GM12878 (cell line): Measurements from ENCODE around the gene KDF1. TPM values are rescaled to one million over a fixed set of nuclear protein-coding genes. Genes with fewer than 3 reads are reported as not detected.

ENCODE experiments used
- ATAC-seq: fragments of 200-7000 bp; cut with Tn5 transposase; 3 replicates; pipeline ENCODE4 v1.9.1; 2020; ENCODE audit warnings: mild to moderate bottlenecking, moderate library complexity
- BruUV-seq: library from RNA; stranded (reverse); fragments of 400-500 nt; replicated peaks from 2 replicates; lab custom pipeline; 2021; lab: Mats Ljungman, UMichigan
- CTCF ChIA-PET: fragments of 300-600 bp; sonication (Branson Sonifier 250); formaldehyde crosslinking; extraction: SDS; loops from one replicate; lab custom pipeline; 2021; ENCODE audit warnings: inconsistent platforms; lab: Yijun Ruan, JAX
- POLR2A ChIA-PET: fragments of 350-600 bp; formaldehyde crosslinking; extraction: SDS; loops from one replicate; lab custom pipeline; 2021; ENCODE audit warnings: inconsistent platforms; lab: Charles Lee
- RAD21 ChIA-PET: fragments of 300-600 bp; sonication (Branson Sonifier 250); formaldehyde crosslinking; loops from one replicate; lab custom pipeline; 2023; ENCODE audit warnings: antibody characterized with exemption; ENCODE audit not compliant: unreplicated experiment; lab: Charles Lee
- SMC1A ChIA-PET: fragments of 300-600 bp; sonication (Branson Sonifier 250); formaldehyde crosslinking; loops from one replicate; lab custom pipeline; 2023; ENCODE audit not compliant: unreplicated experiment, uncharacterized antibody; lab: Charles Lee
- DNase-seq: peaks from one replicate; pipeline ENCODE4 v3.0.0-alpha.2; 2011; ENCODE audit warnings: low read depth, low spot score
- FAIRE-seq: peaks from 3 replicates; lab custom pipeline; 2011; peaks lifted over from hg19 to GRCh38; lab: Jason Lieb, UNC
- H2AFZ ChIP-seq: 2 replicates; pipeline ENCODE4 v1.6.0; 2011; ENCODE audit warnings: low read depth, low read length, control low read depth; ENCODE audit not compliant: control insufficient read depth
- H3K27ac ChIP-seq: 2 replicates; pipeline ENCODE4 v1.5.1; 2011; ENCODE audit warnings: control low read depth; ENCODE audit not compliant: control insufficient read depth, insufficient read depth
- H3K27me3 ChIP-seq, 2 experiments: replicated peaks in 1 of 2; 2 replicates each; pipeline versions ENCODE4 v1.6.0 to v1.6.1; 2011; ENCODE audit warnings: low read length in 1 of 2; ENCODE audit not compliant: control insufficient read depth in 2 of 2, insufficient read depth in 2 of 2
- H3K36me3 ChIP-seq, 2 experiments: 2 replicates each; pipeline ENCODE4 v1.5.1; 2011; ENCODE audit warnings: low read length in 1 of 2; ENCODE audit not compliant: control insufficient read depth in 2 of 2, insufficient read depth in 2 of 2
- H3K4me1 ChIP-seq: 2 replicates; pipeline ENCODE4 v1.6.1; 2011; ENCODE audit warnings: mild to moderate bottlenecking, low read length, moderate library complexity, mixed read lengths; ENCODE audit not compliant: control insufficient read depth, insufficient read depth
- H3K4me2 ChIP-seq: 2 replicates; pipeline ENCODE4 v1.6.0; 2011; ENCODE audit warnings: control low read depth; ENCODE audit not compliant: control insufficient read depth, insufficient read depth
- H3K4me3 ChIP-seq: fragments of 200-600 bp; sonication (generic); 2 replicates; pipeline ENCODE4 v1.5.1; 2016
- H3K79me2 ChIP-seq: 2 replicates; pipeline ENCODE4 v1.6.0; 2011; ENCODE audit warnings: low read length; ENCODE audit not compliant: control insufficient read depth, insufficient read depth
- H3K9ac ChIP-seq: 2 replicates; pipeline ENCODE4 v1.8.0; 2011; ENCODE audit warnings: low read length, control low read depth, mixed read lengths; ENCODE audit not compliant: control insufficient read depth, insufficient read depth
- H3K9me3 ChIP-seq: replicated peaks from 3 replicates; pipeline ENCODE4 v1.5.1; 2011; ENCODE audit warnings: mild to moderate bottlenecking, low read length; ENCODE audit not compliant: control insufficient read depth, insufficient read depth
- H4K20me1 ChIP-seq: 2 replicates; pipeline ENCODE4 v1.6.0; 2011; ENCODE audit not compliant: control insufficient read depth, insufficient read depth
- BCL3 ChIP-seq: IDR thresholded peaks from 2 replicates; pipeline ENCODE4 v1.6.1; 2011; ENCODE audit warnings: borderline replicate concordance, low read depth, mild to moderate bottlenecking, moderate library complexity, low read length; ENCODE audit not compliant: insufficient read depth, poor library complexity, severe bottlenecking
- CEBPZ ChIP-seq: fragments of 150-350 bp; IDR thresholded peaks from 2 replicates; pipeline ENCODE4 v1.6.1; 2016; ENCODE audit warnings: low read depth, low read length
- ETV6 ChIP-seq, 2 experiments: fragments of 450-650 bp in 1 of 2; IDR thresholded peaks in 1 of 2; conservative IDR thresholded peaks in 1 of 2; 2 replicates each; pipeline ENCODE4 v1.6.1; 2014; ENCODE audit warnings: antibody characterized with exemption in 1 of 2, borderline replicate concordance in 1 of 2, low read depth in 1 of 2, mild to moderate bottlenecking in 1 of 2, moderate library complexity in 1 of 2
- IRF3 ChIP-seq: fragments of 450-650 bp; IDR thresholded peaks from 2 replicates; pipeline ENCODE4 v1.6.1; 2014; ENCODE audit warnings: mild to moderate bottlenecking
- NR2C2 ChIP-seq: IDR thresholded peaks from 2 replicates; pipeline ENCODE4 v1.6.1; 2011; ENCODE audit warnings: borderline replicate concordance, low read depth; ENCODE audit not compliant: control insufficient read depth, insufficient read length
- POLR2A ChIP-seq: IDR thresholded peaks from 2 replicates; pipeline ENCODE4 v1.6.1; 2011; ENCODE audit warnings: low read depth, mild to moderate bottlenecking, low read length
- REST ChIP-seq: IDR thresholded peaks from 2 replicates; pipeline ENCODE4 v1.6.1; 2012; ENCODE audit warnings: mild to moderate bottlenecking, low read depth, low read length
- SP1 ChIP-seq: IDR thresholded peaks from one replicate; pipeline ENCODE4 v1.6.1; 2011; ENCODE audit warnings: low read depth, low read length
- SRF ChIP-seq, 2 experiments: IDR thresholded peaks; 2 replicates each; pipeline ENCODE4 v1.6.1; 2011; ENCODE audit warnings: low read depth in 2 of 2, low read length in 2 of 2, mild to moderate bottlenecking in 1 of 2, moderate library complexity in 1 of 2
- SUPT20H ChIP-seq: IDR thresholded peaks from 2 replicates; pipeline ENCODE4 v1.6.1; 2011; ENCODE audit warnings: low read depth, mild to moderate bottlenecking, low read length, moderate library complexity, borderline replicate concordance; ENCODE audit not compliant: control insufficient read depth
- ZBED1 ChIP-seq: IDR thresholded peaks from 2 replicates; pipeline ENCODE4 v1.6.1; 2016; ENCODE audit warnings: borderline replicate concordance
- WGBS: methylation state at CpG from one replicate; pipeline ENCODE4 v1.1.6; 2016; ENCODE audit warnings: low lambda C conversion rate; ENCODE audit not compliant: insufficient replicate concordance, insufficient coverage; ENCODE audit errors: missing lambda C conversion rate; 5-methylcytosine and 5-hydroxymethylcytosine counted together
- in situ Hi-C: fragments of 300-500 bp; cut with MboI; formaldehyde crosslinking; loops from 9 replicates; pipeline ENCODE4 v1.14.3; 2018; ENCODE audit warnings: mixed read lengths
- intact Hi-C: fragments of 100-400 bp; cut with micrococcal nuclease; formaldehyde crosslinking; loops from one replicate; pipeline ENCODE4 v1.14.2; 2022; ENCODE audit not compliant: unreplicated experiment
- polyA plus RNA-seq, 11 experiments: library from polyadenylated mRNA; depleted of rRNA in 4 of 11; unstranded in 6 of 11; stranded (reverse) in 5 of 11; fragments of >200 nt; fragmentation: Nextera tagmentation in 4 of 11; fragmentation: Illumina TruSeq in 1 of 11; extraction: Ambion mirVana in 4 of 11; extraction: Trizol in 1 of 11; gene quantifications; 1 replicate in 1 of 11; 2 replicates in 10 of 11; pipeline versions ENCODE4 v1.2.1 to v1.2.3, GENCODE V29; 2011 to 2016; ENCODE audit warnings: inconsistent platforms in 2 of 11, missing spikeins in 2 of 11, low read depth in 1 of 11
- total RNA-seq, 4 experiments: library from RNA; depleted of rRNA in 3 of 4; stranded (reverse); fragments of >200 nt in 3 of 4; fragmentation: Illumina TruSeq in 1 of 4; extraction: Trizol in 1 of 4; gene quantifications; 2 replicates each; pipeline versions ENCODE4 v1.2.1 to v1.2.3, GENCODE V29; 2013 to 2021

KDF1 gene
- total and polyA plus RNA-seq, 10 of the 15 experiments (the other 5 are each of a cell fraction or from before 2014, with no cell fraction given) = 0.03 to 0.13 (median 0.04) TPM; not detected in 7

- H3K79me2 ChIP-seq = no peaks in the 10 kb centered on the region
- ChIA-PET CTCF (interaction anchor here (1.4 kb wide), 1 partner anchor 10 kb away, joined by 4 read pairs; no protein-coding TSS in a partner anchor), RAD21 (no interaction called here), POLR2A (no interaction called here), SMC1A (no interaction called here)
- FAIRE-seq = no peak
- in situ Hi-C loops = no loop called here
- H2AFZ ChIP-seq = no peak overlapping the region
- H3K27me3 ChIP-seq = peaks cover 0 to 4% of the 10 kb centered on the region in 2 experiments; a peak in 3 of 4 replicates
- H3K4me1 ChIP-seq = no peaks in the 10 kb centered on the region
- no peak overlapping the region for H3K9ac ChIP-seq
- no peaks in the 10 kb centered on the region for H3K36me3 ChIP-seq
- ATAC-seq = no peak
- H3K4me2 ChIP-seq = no peak overlapping the region
- no peak overlapping the region for H3K27ac ChIP-seq
- WGBS = 54% methylated on average over 6 of the region's 6 CpGs
- H3K4me3 ChIP-seq = no peak overlapping the region
- intact Hi-C loops = no loop called here
- no peak for DNase-seq
- no peaks in the 10 kb centered on the region for H3K9me3 ChIP-seq
- H4K20me1 ChIP-seq = no peaks in the 10 kb centered on the region
- BruUV-seq = no TSS peak
- TF ChIP-seq POLR2A = no peak
- TF ChIP-seq NR2C2 = no peak
- no peak for TF ChIP-seq ETV6 (conservative IDR thresholded peaks at IDR 0.05 in 1 of 2, IDR thresholded peaks at IDR 0.05 in 1 of 2; ENCODE audit: borderline replicate concordance in 1 of 2, low read depth in 1 of 2)
- TF ChIP-seq SRF (IDR thresholded peaks at IDR 0.05; ENCODE audit: low read depth in 2 of 2, low read length in 2 of 2) = no peak
- no peak for TF ChIP-seq SUPT20H
- no peak for TF ChIP-seq REST
- TF ChIP-seq BCL3 = no peak
- TF ChIP-seq IRF3 = no peak
- no peak for TF ChIP-seq ZBED1
- no peak for TF ChIP-seq SP1
- no peak for TF ChIP-seq CEBPZ
These were observed 4.9 kb upstream of the KDF1 start for GRCh38 chr1:26965213-26965612.
